MM.1S (cell line): ENCODE measurements around the gene NCBP1.

Source experiments
- EZH2 ChIP-seq: fragments of 300-600 bp; sonication (generic); optimal IDR thresholded peaks from 2 replicates; pipeline ENCODE3; 2017; ENCODE audit warnings: low read depth, mild to moderate bottlenecking, antibody characterized with exemption, low read length, mixed read lengths
- EZH2phosphoT487 ChIP-seq: fragments of 300-600 bp; sonication (generic); IDR thresholded peaks from 2 replicates; pipeline ENCODE4 v1.6.1; 2018; ENCODE audit warnings: antibody characterized with exemption, low read length
- TF ChIP-seq, protein P1 (sequence below): fragments of 300-600 bp; sonication (generic); IDR thresholded peaks from 2 replicates; pipeline ENCODE4 v1.5.1; 2016; ENCODE audit warnings: antibody characterized with exemption, low read length, mixed read lengths

DNA sequence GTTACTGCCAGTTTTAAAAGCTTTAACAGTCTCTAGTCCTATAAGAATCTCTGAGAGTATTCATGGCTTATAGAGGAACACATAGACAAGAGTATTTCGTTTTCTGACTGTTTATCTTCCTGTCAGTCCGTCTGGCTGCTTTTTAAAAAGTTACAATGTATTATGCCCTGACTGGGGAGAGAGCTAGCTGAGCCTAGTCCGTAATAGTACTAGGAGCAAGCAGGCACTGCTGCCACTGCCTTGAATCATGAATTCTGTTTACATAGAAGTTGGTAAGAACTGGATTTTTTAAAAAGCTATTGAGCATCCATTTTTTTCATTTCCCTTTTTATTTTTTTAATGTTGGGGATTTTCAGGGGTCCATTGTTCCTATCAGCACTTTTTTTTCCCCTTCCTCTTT lies 37.0 kb downstream of the NCBP1 start:
- TF ChIP-seq, protein P1, sequence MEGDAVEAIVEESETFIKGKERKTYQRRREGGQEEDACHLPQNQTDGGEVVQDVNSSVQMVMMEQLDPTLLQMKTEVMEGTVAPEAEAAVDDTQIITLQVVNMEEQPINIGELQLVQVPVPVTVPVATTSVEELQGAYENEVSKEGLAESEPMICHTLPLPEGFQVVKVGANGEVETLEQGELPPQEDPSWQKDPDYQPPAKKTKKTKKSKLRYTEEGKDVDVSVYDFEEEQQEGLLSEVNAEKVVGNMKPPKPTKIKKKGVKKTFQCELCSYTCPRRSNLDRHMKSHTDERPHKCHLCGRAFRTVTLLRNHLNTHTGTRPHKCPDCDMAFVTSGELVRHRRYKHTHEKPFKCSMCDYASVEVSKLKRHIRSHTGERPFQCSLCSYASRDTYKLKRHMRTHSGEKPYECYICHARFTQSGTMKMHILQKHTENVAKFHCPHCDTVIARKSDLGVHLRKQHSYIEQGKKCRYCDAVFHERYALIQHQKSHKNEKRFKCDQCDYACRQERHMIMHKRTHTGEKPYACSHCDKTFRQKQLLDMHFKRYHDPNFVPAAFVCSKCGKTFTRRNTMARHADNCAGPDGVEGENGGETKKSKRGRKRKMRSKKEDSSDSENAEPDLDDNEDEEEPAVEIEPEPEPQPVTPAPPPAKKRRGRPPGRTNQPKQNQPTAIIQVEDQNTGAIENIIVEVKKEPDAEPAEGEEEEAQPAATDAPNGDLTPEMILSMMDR = no peak
- TF ChIP-seq EZH2 = no peak
- TF ChIP-seq EZH2phosphoT487 = no peak
